ENCODE measurements around the gene SGK1. TPM values are rescaled to one million over a fixed set of nuclear protein-coding genes. Genes with fewer than 3 reads are reported as not detected.

Gene SGK1
- polyA plus RNA-seq, 1 of the 3 experiments (the other 2 are of a cell fraction): 440 TPM

GRCh38 chr6:134173366-134173725, 144.6 kb downstream of the SGK1 start:
- Histone ChIP-seq H3K4me2 (peak overlapping the region; percentile 95), H4K20me1 (ENCODE audit: insufficient read depth) (peaks cover 52% of the 10 kb centered on the region), H3K27ac (ENCODE audit: low read depth in 2 of 2, low read length in 1 of 2) (peak overlapping the region in 1 of 2 experiments; percentile 94; a peak in 3 of 4 replicates), H3F3A (replicated peaks; ENCODE audit: insufficient read depth) (peaks cover 44% of the 10 kb centered on the region), H3K4me1 (ENCODE audit: control insufficient read depth in 1 of 2, insufficient read depth in 2 of 2, low read depth in 1 of 2, low read length in 1 of 2) (peaks cover 16 to 43% of the 10 kb centered on the region in 2 experiments), H3K9ac (peak overlapping the region; percentile 83), H3K4me3 (ENCODE audit: low read depth in 2 of 2, low read length in 1 of 2) (peak overlapping the region; percentile 76 to 78; a peak in 3 of 4 replicates), H3K27me3 (ENCODE audit: insufficient read depth) (no peaks in the 10 kb centered on the region), H3K9me2 (no peaks in the 10 kb centered on the region), H3K9me3 (no peaks in the 10 kb centered on the region), H3K36me3 (replicated peaks in 1 of 2; ENCODE audit: control insufficient read depth in 1 of 2, insufficient read depth in 2 of 2, low read length in 1 of 2) (peaks cover 41 to 55% of the 10 kb centered on the region in 2 experiments), H3K79me2 (ENCODE audit: insufficient read depth) (peaks cover 42% of the 10 kb centered on the region), H2AFZ (ENCODE audit: low read depth) (no peak overlapping the region)
- no peak for DNase-seq
- ChIA-PET CTCF (interaction anchor here (0.6 to 2.2 kb wide), 27 partner anchors 9 to 774 kb away, joined by 3 to 48 read pairs (median 4); no protein-coding TSS in a partner anchor), POLR2A (no interaction called here)
- TF ChIP-seq GABPA (IDR thresholded peaks at IDR 0.05; ENCODE audit: low read depth) (no peak), CTCF (IDR thresholded peaks at IDR 0.05) (no peak), RAD21 (IDR thresholded peaks at IDR 0.05; ENCODE audit: low read length) (no peak), PBX3 (IDR thresholded peaks at IDR 0.05) (no peak), MXI1 (IDR thresholded peaks at IDR 0.05; ENCODE audit: low read depth, low read length) (no peak), MEF2A (IDR thresholded peaks at IDR 0.05; ENCODE audit: borderline replicate concordance, low read depth) (no peak), FOXM1 (IDR thresholded peaks at IDR 0.05; ENCODE audit: low read depth) (no peak), RXRA (IDR thresholded peaks at IDR 0.05; ENCODE audit: borderline replicate concordance, low read depth) (no peak), YY1 (IDR thresholded peaks at IDR 0.05; ENCODE audit: low read depth) (no peak), USF1 (IDR thresholded peaks at IDR 0.05; ENCODE audit: borderline replicate concordance, low read depth) (no peak), EZH2phosphoT487 (IDR thresholded peaks at IDR 0.05; ENCODE audit: borderline replicate concordance, low read depth) (no peak), RCOR1 (IDR thresholded peaks at IDR 0.05; ENCODE audit: low read length) (no peak), GATA2 (CRISPR knock-in tag; IDR thresholded peaks at IDR 0.05) (no peak), NRF1 (IDR thresholded peaks at IDR 0.05; ENCODE audit: low read depth, low read length) (no peak), USF2 (IDR thresholded peaks at IDR 0.05; ENCODE audit: borderline replicate concordance, low read depth, low read length) (no peak), ZBTB33 (IDR thresholded peaks at IDR 0.05; ENCODE audit: borderline replicate concordance, low read depth) (no peak), REST (IDR thresholded peaks at IDR 0.05; ENCODE audit: low read depth, low read length) (no peak), SMC3 (IDR thresholded peaks at IDR 0.05; ENCODE audit: low read depth, low read length) (no peak), NFIC (IDR thresholded peaks at IDR 0.05; ENCODE audit: borderline replicate concordance) (no peak), EP300 (IDR thresholded peaks at IDR 0.05; ENCODE audit: borderline replicate concordance in 1 of 2, low read depth in 1 of 2, low read length in 1 of 2) (no peak)
- WGBS (ENCODE audit: low lambda C conversion rate): 44% methylated on average over 4 of the region's 4 CpGs

Data from SK-N-SH (cell line).